IMR-90 (cell line): ENCODE results near the gene CTF1.

Source experiments
- BHLHE40 ChIP-seq: fragments of 150-350 bp; IDR thresholded peaks from 2 replicates; pipeline ENCODE4 v1.6.1; 2016; ENCODE audit warnings: mild to moderate bottlenecking, low read depth, low read length
- CHD1 ChIP-seq: IDR thresholded peaks from 2 replicates; pipeline ENCODE4 v1.6.1; 2012; ENCODE audit warnings: low read depth, low read length, improper control_type of control experiment
- ELK1 ChIP-seq: fragments of 150-350 bp; IDR thresholded peaks from 2 replicates; pipeline ENCODE4 v1.6.1; 2016; ENCODE audit warnings: low read depth, mild to moderate bottlenecking, low read length, moderate library complexity, borderline replicate concordance
- MAFK ChIP-seq: IDR thresholded peaks from 2 replicates; pipeline ENCODE4 v1.6.1; 2012; ENCODE audit warnings: low read depth, low read length, improper control_type of control experiment
- MXI1 ChIP-seq: IDR thresholded peaks from 2 replicates; pipeline ENCODE4 v1.6.1; 2012; ENCODE audit warnings: low read depth, mild to moderate bottlenecking, low read length, moderate library complexity, borderline replicate concordance
- NFE2L2 ChIP-seq: fragments of 150-350 bp; IDR thresholded peaks from 2 replicates; pipeline ENCODE4 v1.6.1; 2016; ENCODE audit warnings: low read depth, mild to moderate bottlenecking, low read length
- POLR2A ChIP-seq: IDR thresholded peaks from 2 replicates; pipeline ENCODE4 v1.6.1; 2012; ENCODE audit warnings: mild to moderate bottlenecking, low read depth, low read length
- RAD21 ChIP-seq: IDR thresholded peaks from 2 replicates; pipeline ENCODE4 v1.6.1; 2012; ENCODE audit warnings: low read length, improper control_type of control experiment
- RFX5 ChIP-seq: IDR thresholded peaks from 2 replicates; pipeline ENCODE4 v1.8.0; 2012; ENCODE audit warnings: low read depth, mild to moderate bottlenecking, low read length, moderate library complexity
- SMC3 ChIP-seq: fragments of 150-350 bp; IDR thresholded peaks from 2 replicates; pipeline ENCODE4 v1.6.1; 2016; ENCODE audit warnings: low read depth, mild to moderate bottlenecking, antibody characterized with exemption, low read length, moderate library complexity
- USF2 ChIP-seq: fragments of 150-350 bp; IDR thresholded peaks from 2 replicates; pipeline ENCODE4 v1.6.1; 2017; ENCODE audit warnings: mild to moderate bottlenecking, antibody characterized with exemption, low read length, low read depth
- TF ChIP-seq, protein P1 (sequence below): conservative IDR thresholded peaks from 2 replicates; pipeline ENCODE4 v1.5.1; 2012; ENCODE audit warnings: mild to moderate bottlenecking, low read depth, low read length, improper control_type of control experiment

- TF ChIP-seq, protein P1, sequence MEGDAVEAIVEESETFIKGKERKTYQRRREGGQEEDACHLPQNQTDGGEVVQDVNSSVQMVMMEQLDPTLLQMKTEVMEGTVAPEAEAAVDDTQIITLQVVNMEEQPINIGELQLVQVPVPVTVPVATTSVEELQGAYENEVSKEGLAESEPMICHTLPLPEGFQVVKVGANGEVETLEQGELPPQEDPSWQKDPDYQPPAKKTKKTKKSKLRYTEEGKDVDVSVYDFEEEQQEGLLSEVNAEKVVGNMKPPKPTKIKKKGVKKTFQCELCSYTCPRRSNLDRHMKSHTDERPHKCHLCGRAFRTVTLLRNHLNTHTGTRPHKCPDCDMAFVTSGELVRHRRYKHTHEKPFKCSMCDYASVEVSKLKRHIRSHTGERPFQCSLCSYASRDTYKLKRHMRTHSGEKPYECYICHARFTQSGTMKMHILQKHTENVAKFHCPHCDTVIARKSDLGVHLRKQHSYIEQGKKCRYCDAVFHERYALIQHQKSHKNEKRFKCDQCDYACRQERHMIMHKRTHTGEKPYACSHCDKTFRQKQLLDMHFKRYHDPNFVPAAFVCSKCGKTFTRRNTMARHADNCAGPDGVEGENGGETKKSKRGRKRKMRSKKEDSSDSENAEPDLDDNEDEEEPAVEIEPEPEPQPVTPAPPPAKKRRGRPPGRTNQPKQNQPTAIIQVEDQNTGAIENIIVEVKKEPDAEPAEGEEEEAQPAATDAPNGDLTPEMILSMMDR: no peak
- TF ChIP-seq POLR2A: no peak
- no peak for TF ChIP-seq MXI1
- TF ChIP-seq CHD1: no peak
- TF ChIP-seq RFX5: no peak
- no peak for TF ChIP-seq SMC3
- no peak for TF ChIP-seq NFE2L2
- no peak for TF ChIP-seq RAD21
- no peak for TF ChIP-seq BHLHE40
- no peak for TF ChIP-seq USF2
- no peak for TF ChIP-seq ELK1
- no peak for TF ChIP-seq MAFK
These were observed 25.5 kb upstream of the CTF1 start for GRCh38 chr16:30870904-30871303.
